DOHH2 (cell line): ENCODE measurements around the gene ALG11.

ENCODE experiments used
- H3F3A ChIP-seq: fragments of 200-600 bp; sonication (generic), shearing (Covaris generic); 2 replicates; pipeline ENCODE4 v1.6.0; 2016; ENCODE audit warnings: antibody characterized with exemption, mild to moderate bottlenecking; ENCODE audit not compliant: control insufficient read depth, insufficient read depth
- H3K27ac ChIP-seq: fragments of 200-600 bp; sonication (generic); 2 replicates; pipeline ENCODE4 v1.5.1; 2014; ENCODE audit warnings: low read depth, mild to moderate bottlenecking, low read length, moderate library complexity
- H3K27me3 ChIP-seq: fragments of 200-600 bp; sonication (generic); 2 replicates; pipeline ENCODE4 v1.6.1; 2014; ENCODE audit warnings: mild to moderate bottlenecking, low read length, mixed read lengths; ENCODE audit not compliant: control insufficient read depth
- H3K36me3 ChIP-seq: fragments of 200-600 bp; sonication (generic); 2 replicates; pipeline ENCODE4 v1.6.1; 2014; ENCODE audit warnings: mild to moderate bottlenecking, low read length, moderate library complexity, mixed read lengths; ENCODE audit not compliant: control insufficient read depth
- H3K4me1 ChIP-seq: fragments of 200-600 bp; sonication (generic); 2 replicates; pipeline ENCODE4 v1.6.1; 2014; ENCODE audit warnings: mild to moderate bottlenecking, low read length, mixed read lengths; ENCODE audit not compliant: control insufficient read depth
- H3K4me2 ChIP-seq: fragments of 200-600 bp; sonication (generic); 2 replicates; pipeline ENCODE4 v1.6.0; 2014; ENCODE audit warnings: mild to moderate bottlenecking, low read length, moderate library complexity
- H3K4me3 ChIP-seq: fragments of 200-600 bp; sonication (generic); 2 replicates; pipeline ENCODE4 v1.5.1; 2014; ENCODE audit warnings: mild to moderate bottlenecking, low read length, mixed read lengths
- H3K79me2 ChIP-seq: fragments of 200-600 bp; sonication (generic); 2 replicates; pipeline ENCODE4 v1.6.1; 2014; ENCODE audit warnings: mild to moderate bottlenecking, low read length, mixed read lengths; ENCODE audit not compliant: control insufficient read depth
- H3K9me2 ChIP-seq: fragments of 200-600 bp; sonication (generic); replicated peaks from 2 replicates; pipeline ENCODE4 v1.6.1; 2014; ENCODE audit warnings: mild to moderate bottlenecking, low read length, mixed read lengths; ENCODE audit not compliant: control insufficient read depth
- H3K9me3 ChIP-seq: fragments of 200-600 bp; sonication (generic); 2 replicates; pipeline ENCODE4 v1.6.1; 2014; ENCODE audit warnings: antibody characterized with exemption, low read length, mixed read lengths; ENCODE audit not compliant: control insufficient read depth, insufficient read depth
- H4K20me1 ChIP-seq: fragments of 200-600 bp; sonication (generic); 2 replicates; pipeline ENCODE4 v1.6.0; 2014; ENCODE audit warnings: low read depth, mild to moderate bottlenecking, antibody characterized with exemption, low read length, moderate library complexity; ENCODE audit not compliant: control insufficient read depth, insufficient read depth
- EZH2phosphoT487 ChIP-seq: fragments of 200-600 bp; sonication (generic); IDR thresholded peaks from 2 replicates; pipeline ENCODE4 v1.6.1; 2017; ENCODE audit warnings: borderline replicate concordance, mild to moderate bottlenecking, antibody characterized with exemption, low read length, moderate library complexity, mixed read lengths
- TF ChIP-seq, protein P1 (sequence below): fragments of 200-600 bp; sonication (generic); IDR thresholded peaks from one replicate; pipeline ENCODE4 v1.5.1; 2014; ENCODE audit warnings: antibody characterized with exemption, mild to moderate bottlenecking, low read depth, low read length; ENCODE audit not compliant: poor library complexity, severe bottlenecking

ALG11 gene

DNA sequence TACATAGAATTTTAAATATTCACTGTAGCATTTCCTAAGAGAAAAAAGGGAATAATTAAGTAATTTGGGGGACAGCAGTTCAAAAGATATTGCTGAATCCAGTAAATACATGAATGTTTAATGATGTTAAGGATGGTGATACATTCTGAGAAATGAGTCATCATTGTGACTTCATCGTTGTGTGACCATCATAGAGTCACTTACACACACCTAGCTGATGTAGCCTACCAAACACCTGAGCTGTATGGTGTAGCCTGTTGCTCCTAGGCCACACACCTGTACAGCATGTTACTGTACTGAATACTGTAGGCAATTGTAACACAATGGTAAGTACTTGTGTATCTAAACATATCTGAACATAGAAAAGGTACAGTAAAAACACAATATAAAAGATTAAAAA, 35.8 kb upstream of the ALG11 start:
- Histone ChIP-seq H3K4me3 (no peak overlapping the region), H3K4me2 (no peak overlapping the region), H3K4me1 (no peaks in the 10 kb centered on the region), H3K9me2 (no peaks in the 10 kb centered on the region), H4K20me1 (no peaks in the 10 kb centered on the region), H3F3A (no peaks in the 10 kb centered on the region), H3K27me3 (peaks cover 3% of the 10 kb centered on the region), H3K9me3 (no peaks in the 10 kb centered on the region), H3K27ac (no peak overlapping the region), H3K79me2 (no peaks in the 10 kb centered on the region), H3K36me3 (no peaks in the 10 kb centered on the region)
- TF ChIP-seq, protein P1, sequence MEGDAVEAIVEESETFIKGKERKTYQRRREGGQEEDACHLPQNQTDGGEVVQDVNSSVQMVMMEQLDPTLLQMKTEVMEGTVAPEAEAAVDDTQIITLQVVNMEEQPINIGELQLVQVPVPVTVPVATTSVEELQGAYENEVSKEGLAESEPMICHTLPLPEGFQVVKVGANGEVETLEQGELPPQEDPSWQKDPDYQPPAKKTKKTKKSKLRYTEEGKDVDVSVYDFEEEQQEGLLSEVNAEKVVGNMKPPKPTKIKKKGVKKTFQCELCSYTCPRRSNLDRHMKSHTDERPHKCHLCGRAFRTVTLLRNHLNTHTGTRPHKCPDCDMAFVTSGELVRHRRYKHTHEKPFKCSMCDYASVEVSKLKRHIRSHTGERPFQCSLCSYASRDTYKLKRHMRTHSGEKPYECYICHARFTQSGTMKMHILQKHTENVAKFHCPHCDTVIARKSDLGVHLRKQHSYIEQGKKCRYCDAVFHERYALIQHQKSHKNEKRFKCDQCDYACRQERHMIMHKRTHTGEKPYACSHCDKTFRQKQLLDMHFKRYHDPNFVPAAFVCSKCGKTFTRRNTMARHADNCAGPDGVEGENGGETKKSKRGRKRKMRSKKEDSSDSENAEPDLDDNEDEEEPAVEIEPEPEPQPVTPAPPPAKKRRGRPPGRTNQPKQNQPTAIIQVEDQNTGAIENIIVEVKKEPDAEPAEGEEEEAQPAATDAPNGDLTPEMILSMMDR: no peak
- no peak for TF ChIP-seq EZH2phosphoT487

DNA sequence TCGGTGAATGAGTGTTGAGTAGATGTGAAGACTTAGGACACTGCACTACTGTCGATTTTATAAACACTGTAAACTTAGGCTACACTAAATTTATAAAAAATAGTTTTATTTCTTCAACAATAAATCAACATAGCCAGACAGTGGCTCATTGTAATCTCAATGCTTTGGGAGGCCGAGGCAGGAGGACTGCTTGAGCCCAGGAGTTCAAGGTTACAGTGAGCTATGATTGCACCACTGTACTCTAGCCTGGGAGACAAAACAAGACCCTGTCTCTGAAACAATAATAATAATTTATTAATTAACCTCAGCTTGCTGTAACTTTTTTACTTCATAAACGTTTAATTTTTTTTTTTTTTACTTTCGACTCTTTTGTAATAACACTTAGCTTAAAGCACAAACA, 35.3 kb upstream of the ALG11 start:
- no peaks in the 10 kb centered on the region for H4K20me1 ChIP-seq
- no peaks in the 10 kb centered on the region for H3K36me3 ChIP-seq
- H3K79me2 ChIP-seq: no peaks in the 10 kb centered on the region
- TF ChIP-seq, protein P1: no peak
- TF ChIP-seq EZH2phosphoT487: no peak
- H3K4me2 ChIP-seq: no peak overlapping the region
- H3K9me2 ChIP-seq: no peaks in the 10 kb centered on the region
- H3K27ac ChIP-seq: no peak overlapping the region
- H3K9me3 ChIP-seq: no peaks in the 10 kb centered on the region
- no peak overlapping the region for H3K4me3 ChIP-seq
- H3K27me3 ChIP-seq: peaks cover 3% of the 10 kb centered on the region
- no peaks in the 10 kb centered on the region for H3K4me1 ChIP-seq
- H3F3A ChIP-seq: no peaks in the 10 kb centered on the region

DNA sequence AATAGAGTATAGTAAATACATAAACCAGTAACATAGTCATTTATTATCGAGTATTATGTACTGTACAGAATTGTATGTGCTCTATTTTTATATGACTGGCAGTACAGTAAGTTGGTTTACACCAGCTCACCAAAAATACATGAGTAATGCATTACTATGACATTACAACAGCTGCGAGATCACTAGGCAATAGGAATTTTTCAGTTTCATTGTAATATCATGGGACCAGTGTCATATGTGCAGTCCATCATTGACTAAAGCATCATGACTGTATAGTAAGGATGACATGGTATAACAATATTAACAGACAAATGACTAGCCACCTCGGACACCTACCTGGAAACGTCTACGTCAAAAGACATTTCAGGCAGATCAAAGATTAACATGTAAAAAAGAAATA, 34.6 kb upstream of the ALG11 start:
- Histone ChIP-seq H3K4me1 (no peaks in the 10 kb centered on the region), H3K27me3 (peaks cover 3% of the 10 kb centered on the region), H3F3A (no peaks in the 10 kb centered on the region), H3K4me2 (no peak overlapping the region), H4K20me1 (no peaks in the 10 kb centered on the region), H3K9me3 (no peaks in the 10 kb centered on the region), H3K27ac (no peak overlapping the region), H3K79me2 (no peaks in the 10 kb centered on the region), H3K9me2 (no peaks in the 10 kb centered on the region), H3K4me3 (no peak overlapping the region), H3K36me3 (no peaks in the 10 kb centered on the region)
- TF ChIP-seq EZH2phosphoT487: no peak
- TF ChIP-seq, protein P1: no peak
